Glutamatergic neuron (in vitro differentiated cells): ENCODE data around the gene BRWD1. TPM values are rescaled to one million over a fixed set of nuclear protein-coding genes. Genes with fewer than 3 reads are reported as not detected.

Experiments
- DNase-seq: peaks from one replicate; pipeline ENCODE4 v3.0.0; 2022
- H3K27ac Mint-ChIP-seq: one replicate; pipeline ENCODE4 v1.8.0; 2020; ENCODE audit warnings: mild to moderate bottlenecking, mixed read lengths, inconsistent platforms; ENCODE audit not compliant: unreplicated experiment
- H3K27me3 Mint-ChIP-seq: one replicate; pipeline ENCODE4 v1.8.0; 2020; ENCODE audit warnings: mild to moderate bottlenecking, moderate library complexity, mixed read lengths, inconsistent platforms; ENCODE audit not compliant: unreplicated experiment
- H3K36me3 Mint-ChIP-seq: one replicate; pipeline ENCODE4 v1.8.0; 2020; ENCODE audit warnings: mild to moderate bottlenecking, mixed read lengths, inconsistent platforms; ENCODE audit not compliant: unreplicated experiment
- H3K4me1 Mint-ChIP-seq: one replicate; pipeline ENCODE4 v1.8.0; 2020; ENCODE audit warnings: mild to moderate bottlenecking, low read depth, mixed read lengths, inconsistent platforms; ENCODE audit not compliant: unreplicated experiment
- H3K4me3 Mint-ChIP-seq: one replicate; pipeline ENCODE4 v1.8.0; 2020; ENCODE audit warnings: mild to moderate bottlenecking, mixed read lengths, inconsistent platforms; ENCODE audit not compliant: unreplicated experiment
- H3K9me3 Mint-ChIP-seq: one replicate; pipeline ENCODE4 v1.8.0; 2020; ENCODE audit warnings: mild to moderate bottlenecking, moderate library complexity, mixed read lengths, inconsistent platforms; ENCODE audit not compliant: unreplicated experiment
- CTCF ChIP-seq: fragments of 200-600 bp; sonication (generic); IDR thresholded peaks from one replicate; pipeline ENCODE4 v1.5.0; 2021; ENCODE audit not compliant: partially characterized antibody, unreplicated experiment
- total RNA-seq: library from RNA; stranded (reverse); fragmentation: NEBNext Ultra II Directional; extraction: Animal tissue kit (Norgen Biotek cat#: 25700); gene quantifications from one replicate; pipeline ENCODE4 v1.2.1, GENCODE V29; 2021; ENCODE audit not compliant: unreplicated experiment

Gene BRWD1
- total RNA-seq, 1 donor from 2014 or later = 64.6 TPM

GRCh38 chr21:39187141-39187540 is 126.3 kb downstream of the BRWD1 start:
- no peak overlapping the region for H3K4me3 Mint-ChIP-seq
- DNase-seq = no peak
- H3K4me1 Mint-ChIP-seq = peaks cover 16% of the 10 kb centered on the region
- H3K27me3 Mint-ChIP-seq = peaks cover 7% of the 10 kb centered on the region
- peaks cover 9% of the 10 kb centered on the region for H3K9me3 Mint-ChIP-seq
- no peak overlapping the region for H3K27ac Mint-ChIP-seq
- no peaks in the 10 kb centered on the region for H3K36me3 Mint-ChIP-seq
- no peak for TF ChIP-seq CTCF

GRCh38 chr21:39186676-39187075 is 126.8 kb downstream of the BRWD1 start:
- Mint-ChIP-seq H3K4me1 (peaks cover 16% of the 10 kb centered on the region), H3K9me3 (peaks cover 9% of the 10 kb centered on the region), H3K27me3 (peaks cover 7% of the 10 kb centered on the region), H3K27ac (no peak overlapping the region), H3K4me3 (no peak overlapping the region), H3K36me3 (no peaks in the 10 kb centered on the region)
- TF ChIP-seq CTCF = no peak
- no peak for DNase-seq

GRCh38 chr21:39185157-39185556 is 128.3 kb downstream of the BRWD1 start:
- peak overlapping the region; percentile 26 for H3K4me3 Mint-ChIP-seq

GRCh38 chr21:39184050-39184980 is 129.1 kb downstream of the BRWD1 start:
- TF ChIP-seq CTCF = no peak
- H3K4me3 Mint-ChIP-seq = peak overlapping the region; percentile 96
- DNase-seq = no peak
- H3K27ac Mint-ChIP-seq = peak overlapping the region; percentile 79
- peaks cover 16% of the 10 kb centered on the region for H3K4me1 Mint-ChIP-seq
- H3K27me3 Mint-ChIP-seq = peaks cover 7% of the 10 kb centered on the region
- peaks cover 9% of the 10 kb centered on the region for H3K9me3 Mint-ChIP-seq
- H3K36me3 Mint-ChIP-seq = no peaks in the 10 kb centered on the region

More at GRCh38 chr21:39185157-39185556, 128.3 kb downstream of the BRWD1 start:
- Mint-ChIP-seq H3K4me1 (peaks cover 16% of the 10 kb centered on the region), H3K36me3 (no peaks in the 10 kb centered on the region), H3K27ac (no peak overlapping the region), H3K9me3 (peaks cover 9% of the 10 kb centered on the region), H3K27me3 (peaks cover 7% of the 10 kb centered on the region)
- no peak for DNase-seq
- no peak for TF ChIP-seq CTCF
